Skeletal muscle satellite cell (primary cell): ENCODE results near the gene FAM177A1. TPM values are rescaled to one million over a fixed set of nuclear protein-coding genes. Genes with fewer than 3 reads are reported as not detected.
A peak's percentile ranks its signal among the peaks of the same experiment; 100 is the strongest.
"Not testable (repeated sequence)": the region's sequence is repeated elsewhere in the genome, so short reads cannot be mapped to it uniquely, and the experiment has no call there.

ENCODE experiments used
- H3K27me3 ChIP-seq: 2 replicates; pipeline ENCODE4 v1.7.0; 2013; ENCODE audit warnings: low read length; ENCODE audit not compliant: control insufficient read depth, insufficient read depth
- H3K36me3 ChIP-seq: 2 replicates; pipeline ENCODE4 v1.7.0; 2013; ENCODE audit warnings: mild to moderate bottlenecking, control low read depth, low read length; ENCODE audit not compliant: insufficient read depth
- H3K4me1 ChIP-seq: 2 replicates; pipeline ENCODE4 v1.7.0; 2013; ENCODE audit warnings: low read length; ENCODE audit not compliant: control insufficient read depth, insufficient read depth
- H3K4me2 ChIP-seq: 2 replicates; pipeline ENCODE4 v1.7.0; 2013; ENCODE audit warnings: mild to moderate bottlenecking, low read length
- H3K4me3 ChIP-seq: 2 replicates; pipeline ENCODE4 v1.7.0; 2013; ENCODE audit warnings: low read length
- H3K9ac ChIP-seq: 2 replicates; pipeline ENCODE4 v1.7.0; 2013; ENCODE audit warnings: mild to moderate bottlenecking, low read depth, low read length, moderate library complexity
- H3K9me3 ChIP-seq: replicated peaks from 2 replicates; pipeline ENCODE4 v1.7.0; 2013; ENCODE audit warnings: mild to moderate bottlenecking, control low read depth, low read length
- total RNA-seq: library from RNA; depleted of rRNA; stranded (reverse); fragments of >200 nt; gene quantifications from 2 replicates; pipeline ENCODE4 v1.2.3, GENCODE V29; 2012; rRNA removed

FAM177A1 gene
- 25.6 and 41.7 TPM in 2 replicates for total RNA-seq

GRCh38 chr14:35046048-35046750 lies at the start of gene FAM177A1:
Gene FAM177A1, plus strand, starts transcription at chr14:35046272. Its CDS starts 192 bp downstream, at chr14:35046464.
- peaks cover 21% of the 10 kb centered on the region for H3K4me1 ChIP-seq
- no peaks in the 10 kb centered on the region for H3K9me3 ChIP-seq

GRCh38 chr14:34997762-34998161 lies 48.3 kb upstream of the FAM177A1 start:
- Histone ChIP-seq H3K36me3 (peaks cover 17% of the 10 kb centered on the region), H3K4me2 (no peak overlapping the region), H3K4me1 (peaks cover 3% of the 10 kb centered on the region), H3K9me3 (no peaks in the 10 kb centered on the region), H3K9ac (peak overlapping the region; percentile 7), H3K4me3 (no peak overlapping the region), H3K27me3 (no peaks in the 10 kb centered on the region)

More at GRCh38 chr14:35046048-35046750, at the start of gene FAM177A1:
- Histone ChIP-seq H3K4me3 (peak within 1 kb of the TSS; percentile 94), H3K4me2 (peak within 1 kb of the TSS; percentile 82), H3K9ac (peak within 1 kb of the TSS; percentile 97), H3K36me3 (no peaks in the 10 kb centered on the region), H3K27me3 (no peaks in the 10 kb centered on the region)

- Histone ChIP-seq H3K4me1 (peaks cover 3% of the 10 kb centered on the region), H3K4me3 (no peak overlapping the region), H3K36me3 (peaks cover 22% of the 10 kb centered on the region), H3K9ac (no peak overlapping the region), H3K4me2 (no peak overlapping the region), H3K9me3 (no peaks in the 10 kb centered on the region), H3K27me3 (no peaks in the 10 kb centered on the region)
Measured at GRCh38 chr14:34999500-34999899, 46.6 kb upstream of the FAM177A1 start.

- Histone ChIP-seq H3K9me3 (no peaks in the 10 kb centered on the region), H3K4me3 (no peak overlapping the region), H3K27me3 (no peaks in the 10 kb centered on the region), H3K4me2 (no peak overlapping the region), H3K36me3 (peaks cover 30% of the 10 kb centered on the region), H3K4me1 (peaks cover 3% of the 10 kb centered on the region), H3K9ac (no peak overlapping the region)
Measured at GRCh38 chr14:35001621-35002020, 44.5 kb upstream of the FAM177A1 start.

- no peak overlapping the region for H3K4me3 ChIP-seq
- no peaks in the 10 kb centered on the region for H3K27me3 ChIP-seq
- no peak overlapping the region for H3K9ac ChIP-seq
- H3K36me3 ChIP-seq, result peaks cover 27% of the 10 kb centered on the region
- H3K9me3 ChIP-seq, result no peaks in the 10 kb centered on the region
- H3K4me1 ChIP-seq, result no peaks in the 10 kb centered on the region
- H3K4me2 ChIP-seq, result no peak overlapping the region
Measured at GRCh38 chr14:35004839-35005238, 41.2 kb upstream of the FAM177A1 start.

GRCh38 chr14:35016568-35016967 lies 29.5 kb upstream of the FAM177A1 start:
- H3K36me3 ChIP-seq, result peaks cover 63% of the 10 kb centered on the region
- no peaks in the 10 kb centered on the region for H3K4me1 ChIP-seq
- no peak overlapping the region for H3K9ac ChIP-seq

GRCh38 chr14:35020713-35021112 lies 25.4 kb upstream of the FAM177A1 start:
- Histone ChIP-seq H3K4me1 (no peaks in the 10 kb centered on the region), H3K4me2 (no peak overlapping the region), H3K27me3 (no peaks in the 10 kb centered on the region), H3K4me3 (no peak overlapping the region), H3K9ac (no peak overlapping the region), H3K9me3 (no peaks in the 10 kb centered on the region), H3K36me3 (peaks cover 46% of the 10 kb centered on the region)

More at GRCh38 chr14:35016568-35016967, 29.5 kb upstream of the FAM177A1 start:
- no peaks in the 10 kb centered on the region for H3K27me3 ChIP-seq
- H3K4me2 ChIP-seq, result no peak overlapping the region
- H3K4me3 ChIP-seq, result no peak overlapping the region
- no peaks in the 10 kb centered on the region for H3K9me3 ChIP-seq

GRCh38 chr14:35028435-35028834 lies 17.6 kb upstream of the FAM177A1 start:
- Histone ChIP-seq H3K4me3 (no peak overlapping the region), H3K9ac (no peak overlapping the region), H3K36me3 (peaks cover 25% of the 10 kb centered on the region), H3K27me3 (no peaks in the 10 kb centered on the region), H3K9me3 (no peaks in the 10 kb centered on the region), H3K4me2 (no peak overlapping the region), H3K4me1 (no peaks in the 10 kb centered on the region)

GRCh38 chr14:35032562-35032961 lies 13.5 kb upstream of the FAM177A1 start:
- Histone ChIP-seq H3K4me3 (no peak overlapping the region), H3K4me2 (no peak overlapping the region), H3K27me3 (no peaks in the 10 kb centered on the region), H3K9ac (no peak overlapping the region), H3K9me3 (no peaks in the 10 kb centered on the region), H3K4me1 (no peaks in the 10 kb centered on the region), H3K36me3 (peaks cover 16% of the 10 kb centered on the region)

GRCh38 chr14:35034440-35034833 lies 11.6 kb upstream of the FAM177A1 start:
- no peaks in the 10 kb centered on the region for H3K27me3 ChIP-seq
- no peak overlapping the region for H3K9ac ChIP-seq
- no peaks in the 10 kb centered on the region for H3K9me3 ChIP-seq
- H3K4me2 ChIP-seq, result no peak overlapping the region
- no peak overlapping the region for H3K4me3 ChIP-seq
- H3K36me3 ChIP-seq, result peaks cover 9% of the 10 kb centered on the region
- no peaks in the 10 kb centered on the region for H3K4me1 ChIP-seq

- not testable (repeated sequence) for H3K9me3 ChIP-seq, H3K4me2 ChIP-seq, H3K27me3 ChIP-seq, H3K4me1 ChIP-seq, H3K36me3 ChIP-seq, H3K4me3 ChIP-seq, H3K9ac ChIP-seq
Measured at GRCh38 chr14:35034944-35035554, 11.0 kb upstream of the FAM177A1 start.

- H3K27me3 ChIP-seq, H3K4me3 ChIP-seq, H3K36me3 ChIP-seq, H3K9me3 ChIP-seq, H3K4me2 ChIP-seq, H3K9ac ChIP-seq, H3K4me1 ChIP-seq: not testable (repeated sequence)
Measured at GRCh38 chr14:35038312-35038711, 7.8 kb upstream of the FAM177A1 start.
